ENCODE results near the gene RNF26. TPM values are rescaled to one million over a fixed set of nuclear protein-coding genes. Genes with fewer than 3 reads are reported as not detected.
A peak's percentile ranks its signal among the peaks of the same experiment; 100 is the strongest.

The RNF26 gene
- total and polyA plus RNA-seq, 2 of the 13 experiments (the other 11 are each of a cell fraction or from before 2014, with no cell fraction given), result 11.9 to 26.3 TPM

DNA sequence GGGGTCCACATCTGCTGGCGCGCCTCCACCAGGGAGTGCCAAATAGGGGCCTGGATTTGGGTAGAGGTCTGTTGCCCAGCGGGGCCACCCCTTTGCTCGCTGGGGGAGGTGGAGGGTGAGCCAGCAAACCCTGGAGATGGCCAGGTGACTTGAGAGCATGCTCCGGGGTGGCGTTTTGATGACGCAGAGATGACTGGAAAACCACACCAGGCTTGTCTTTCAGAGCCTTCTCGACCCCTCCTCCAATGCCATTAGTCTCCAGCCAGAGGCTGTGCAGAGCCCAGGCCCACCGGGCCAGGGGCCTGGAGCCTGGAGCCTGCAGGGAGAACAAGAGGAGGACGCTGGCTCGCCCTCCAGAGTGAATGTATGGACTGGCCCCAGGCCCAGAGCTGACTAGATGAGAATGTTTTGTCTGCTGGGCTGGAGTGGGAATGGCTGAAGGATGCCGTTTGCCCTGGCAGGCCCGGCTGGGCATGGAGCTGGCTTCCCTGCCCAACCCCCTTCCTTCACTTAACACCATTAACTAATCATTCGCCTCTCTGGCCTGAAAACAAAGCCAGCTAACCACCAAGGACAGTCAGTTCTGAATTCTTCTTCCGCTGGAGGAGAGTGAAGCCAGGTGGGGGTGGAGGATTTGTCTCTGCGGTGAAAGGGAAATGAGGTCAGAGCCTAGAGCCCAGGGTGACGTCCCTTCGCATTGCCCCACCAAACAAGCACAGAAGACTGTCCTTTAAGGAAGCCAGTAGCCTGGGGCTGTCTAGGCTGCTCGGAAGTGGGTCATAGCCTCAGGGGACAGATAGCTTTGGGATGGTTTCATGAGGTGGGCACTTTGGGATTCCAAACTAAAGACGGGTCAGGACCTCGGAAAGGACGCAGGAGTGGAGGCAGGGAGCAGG, 15.8 kb upstream of the RNF26 start (continued):
- TF ChIP-seq NKX3-1 (CRISPR knock-in tag; IDR thresholded peaks at IDR 0.05) (no peak), PRMT3 (CRISPR knock-in tag; IDR thresholded peaks at IDR 0.05; ENCODE audit: borderline replicate concordance, low read depth) (no peak), ARID2 (CRISPR knock-in tag; IDR thresholded peaks at IDR 0.05; ENCODE audit: borderline replicate concordance) (no peak), ZC3H13 (CRISPR knock-in tag; IDR thresholded peaks at IDR 0.05) (no peak), CEBPB (IDR thresholded peaks at IDR 0.05; ENCODE audit: borderline replicate concordance, low read depth, low read length) (no peak), ZNF33A (CRISPR knock-in tag; IDR thresholded peaks at IDR 0.05; ENCODE audit: borderline replicate concordance) (no peak), NR3C1 (CRISPR knock-in tag; IDR thresholded peaks at IDR 0.05) (no peak), TEAD3 (CRISPR knock-in tag; optimal IDR thresholded peaks at IDR 0.05; ENCODE audit: borderline replicate concordance) (no peak), MTF2 (CRISPR knock-in tag; IDR thresholded peaks at IDR 0.05; ENCODE audit: borderline replicate concordance) (no peak), ZEB1 (IDR thresholded peaks at IDR 0.05; ENCODE audit: insufficient replicate concordance, low read depth) (no peak), RFX1 (IDR thresholded peaks at IDR 0.05) (no peak), NBN (conservative IDR thresholded peaks at IDR 0.05) (no peak), ELF1 (CRISPR knock-in tag; IDR thresholded peaks at IDR 0.05) (no peak), PCBP2 (optimal IDR thresholded peaks at IDR 0.05; ENCODE audit: low read depth, low read length, poor library complexity, severe bottlenecking) (no peak), ZNF557 (CRISPR knock-in tag; IDR thresholded peaks at IDR 0.05) (no peak), ZNF317 (CRISPR knock-in tag; IDR thresholded peaks at IDR 0.05) (no peak), ZNF558 (CRISPR knock-in tag; IDR thresholded peaks at IDR 0.05; ENCODE audit: borderline replicate concordance) (no peak), SNAPC2 (CRISPR knock-in tag; IDR thresholded peaks at IDR 0.05) (no peak), ZNF678 (CRISPR knock-in tag; IDR thresholded peaks at IDR 0.05) (no peak; the same call in 1 of the 2 replicates), CREM (IDR thresholded peaks at IDR 0.05) (peak; percentile 62), CREM (CRISPR knock-in tag; IDR thresholded peaks at IDR 0.05) (no peak), XBP1 (CRISPR knock-in tag; IDR thresholded peaks at IDR 0.05) (no peak), STAG1 (CRISPR knock-in tag; IDR thresholded peaks at IDR 0.05) (no peak)
- TF ChIP-seq, protein P1, sequence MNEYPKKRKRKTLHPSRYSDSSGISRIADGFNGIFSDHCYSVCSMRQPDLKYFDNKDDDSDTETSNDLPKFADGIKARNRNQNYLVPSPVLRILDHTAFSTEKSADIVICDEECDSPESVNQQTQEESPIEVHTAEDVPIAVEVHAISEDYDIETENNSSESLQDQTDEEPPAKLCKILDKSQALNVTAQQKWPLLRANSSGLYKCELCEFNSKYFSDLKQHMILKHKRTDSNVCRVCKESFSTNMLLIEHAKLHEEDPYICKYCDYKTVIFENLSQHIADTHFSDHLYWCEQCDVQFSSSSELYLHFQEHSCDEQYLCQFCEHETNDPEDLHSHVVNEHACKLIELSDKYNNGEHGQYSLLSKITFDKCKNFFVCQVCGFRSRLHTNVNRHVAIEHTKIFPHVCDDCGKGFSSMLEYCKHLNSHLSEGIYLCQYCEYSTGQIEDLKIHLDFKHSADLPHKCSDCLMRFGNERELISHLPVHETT (CRISPR knock-in tag; conservative IDR thresholded peaks at IDR 0.05), result no peak
- TF ChIP-seq, protein P2, sequence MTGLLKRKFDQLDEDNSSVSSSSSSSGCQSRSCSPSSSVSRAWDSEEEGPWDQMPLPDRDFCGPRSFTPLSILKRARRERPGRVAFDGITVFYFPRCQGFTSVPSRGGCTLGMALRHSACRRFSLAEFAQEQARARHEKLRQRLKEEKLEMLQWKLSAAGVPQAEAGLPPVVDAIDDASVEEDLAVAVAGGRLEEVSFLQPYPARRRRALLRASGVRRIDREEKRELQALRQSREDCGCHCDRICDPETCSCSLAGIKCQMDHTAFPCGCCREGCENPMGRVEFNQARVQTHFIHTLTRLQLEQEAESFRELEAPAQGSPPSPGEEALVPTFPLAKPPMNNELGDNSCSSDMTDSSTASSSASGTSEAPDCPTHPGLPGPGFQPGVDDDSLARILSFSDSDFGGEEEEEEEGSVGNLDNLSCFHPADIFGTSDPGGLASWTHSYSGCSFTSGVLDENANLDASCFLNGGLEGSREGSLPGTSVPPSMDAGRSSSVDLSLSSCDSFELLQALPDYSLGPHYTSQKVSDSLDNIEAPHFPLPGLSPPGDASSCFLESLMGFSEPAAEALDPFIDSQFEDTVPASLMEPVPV (CRISPR knock-in tag; IDR thresholded peaks at IDR 0.05), result no peak
- TF ChIP-seq, protein P3, sequence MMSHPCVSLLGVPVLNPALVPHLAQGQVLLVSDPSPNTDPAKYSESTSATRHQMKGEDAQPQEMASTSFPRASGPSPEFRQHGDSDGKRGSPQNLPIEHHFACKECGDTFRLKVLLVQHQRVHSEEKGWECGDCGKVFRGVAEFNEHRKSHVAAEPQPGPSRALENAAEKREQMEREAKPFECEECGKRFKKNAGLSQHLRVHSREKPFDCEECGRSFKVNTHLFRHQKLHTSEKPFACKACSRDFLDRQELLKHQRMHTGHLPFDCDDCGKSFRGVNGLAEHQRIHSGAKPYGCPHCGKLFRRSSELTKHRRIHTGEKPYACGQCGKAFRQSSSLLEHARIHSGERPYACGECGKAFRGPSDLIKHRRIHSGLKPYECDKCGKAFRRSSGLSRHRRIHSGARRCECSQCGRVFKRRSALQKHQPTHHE (CRISPR knock-in tag; IDR thresholded peaks at IDR 0.05; ENCODE audit: borderline replicate concordance), result no peak
- TF ChIP-seq, protein P4, sequence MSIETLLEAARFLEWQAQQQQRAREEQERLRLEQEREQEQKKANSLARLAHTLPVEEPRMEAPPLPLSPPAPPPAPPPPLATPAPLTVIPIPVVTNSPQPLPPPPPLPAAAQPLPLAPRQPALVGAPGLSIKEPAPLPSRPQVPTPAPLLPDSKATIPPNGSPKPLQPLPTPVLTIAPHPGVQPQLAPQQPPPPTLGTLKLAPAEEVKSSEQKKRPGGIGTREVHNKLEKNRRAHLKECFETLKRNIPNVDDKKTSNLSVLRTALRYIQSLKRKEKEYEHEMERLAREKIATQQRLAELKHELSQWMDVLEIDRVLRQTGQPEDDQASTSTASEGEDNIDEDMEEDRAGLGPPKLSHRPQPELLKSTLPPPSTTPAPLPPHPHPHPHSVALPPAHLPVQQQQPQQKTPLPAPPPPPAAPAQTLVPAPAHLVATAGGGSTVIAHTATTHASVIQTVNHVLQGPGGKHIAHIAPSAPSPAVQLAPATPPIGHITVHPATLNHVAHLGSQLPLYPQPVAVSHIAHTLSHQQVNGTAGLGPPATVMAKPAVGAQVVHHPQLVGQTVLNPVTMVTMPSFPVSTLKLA (IDR thresholded peaks at IDR 0.05), result no peak
